Kidney glomerular epithelial cell (primary cell): ENCODE data around the gene AHR.
"Not testable (repeated sequence)": the region's sequence is repeated elsewhere in the genome, so short reads cannot be mapped to it uniquely, and the experiment has no call there.

Experiments
- DNase-seq: peaks from one replicate; lab custom pipeline; 2025; lab: John Stamatoyannopoulos, UW

Gene AHR

DNA sequence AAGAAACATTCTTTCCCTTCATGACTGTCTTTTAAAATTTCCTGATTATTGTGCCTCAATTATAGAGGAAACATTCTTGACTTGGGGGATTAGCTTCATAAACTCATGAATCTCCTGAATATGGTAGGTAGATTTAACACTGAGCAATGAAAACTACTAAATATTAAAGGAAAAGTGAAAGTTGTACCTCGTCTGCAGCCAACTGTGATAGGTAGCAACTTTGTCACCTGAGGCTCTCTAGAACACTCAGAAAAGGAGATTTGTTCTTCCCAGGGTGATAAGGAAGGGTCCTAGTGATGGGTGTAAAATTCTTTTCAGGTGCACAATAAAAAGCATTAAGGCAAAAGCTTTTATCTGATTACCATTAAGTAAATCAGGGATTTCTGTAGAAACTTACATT, 78.1 kb downstream of the AHR start:
- no peak for DNase-seq

DNA sequence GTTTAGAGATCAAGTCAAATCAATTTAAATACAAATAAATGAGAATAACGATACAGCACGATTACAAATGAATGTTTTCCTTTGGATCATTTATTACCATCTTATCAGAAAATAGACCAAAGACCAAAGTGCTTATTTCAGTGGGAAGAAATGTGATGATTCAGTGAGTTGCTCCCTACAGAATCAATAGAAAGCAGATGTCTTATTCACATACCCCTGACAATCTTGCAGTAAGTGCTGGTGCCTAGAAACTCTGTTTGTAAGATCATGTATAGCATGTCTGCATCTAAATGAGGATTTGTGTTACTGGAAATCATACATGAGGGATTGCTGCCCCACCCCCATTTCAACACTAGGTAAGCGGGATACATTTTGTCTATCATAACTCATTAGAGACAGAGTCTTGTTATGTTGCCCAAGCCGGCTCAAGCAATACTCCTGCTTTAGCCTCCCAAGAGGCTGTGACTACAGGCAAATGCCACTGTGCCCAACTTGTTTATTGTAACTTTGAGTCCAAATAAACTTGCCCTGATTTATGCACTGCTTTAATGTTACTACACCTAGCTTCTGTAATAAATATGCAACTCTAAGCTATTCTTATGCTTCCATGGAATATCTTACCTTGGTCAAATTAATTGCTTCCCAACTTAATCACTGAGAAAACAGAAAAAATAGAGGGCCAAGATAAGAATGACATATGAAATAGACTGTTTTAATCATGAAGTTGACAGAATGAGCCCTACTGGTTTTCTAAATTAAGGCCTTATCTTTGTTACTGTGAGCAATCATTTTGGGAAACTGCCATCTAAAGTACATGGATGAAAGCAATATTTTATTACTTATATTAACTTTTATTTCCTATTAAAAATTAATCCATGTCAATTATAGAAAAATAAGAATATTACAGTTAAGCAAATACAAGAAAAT, 82.5 kb downstream of the AHR start:
- no peak for DNase-seq

DNA sequence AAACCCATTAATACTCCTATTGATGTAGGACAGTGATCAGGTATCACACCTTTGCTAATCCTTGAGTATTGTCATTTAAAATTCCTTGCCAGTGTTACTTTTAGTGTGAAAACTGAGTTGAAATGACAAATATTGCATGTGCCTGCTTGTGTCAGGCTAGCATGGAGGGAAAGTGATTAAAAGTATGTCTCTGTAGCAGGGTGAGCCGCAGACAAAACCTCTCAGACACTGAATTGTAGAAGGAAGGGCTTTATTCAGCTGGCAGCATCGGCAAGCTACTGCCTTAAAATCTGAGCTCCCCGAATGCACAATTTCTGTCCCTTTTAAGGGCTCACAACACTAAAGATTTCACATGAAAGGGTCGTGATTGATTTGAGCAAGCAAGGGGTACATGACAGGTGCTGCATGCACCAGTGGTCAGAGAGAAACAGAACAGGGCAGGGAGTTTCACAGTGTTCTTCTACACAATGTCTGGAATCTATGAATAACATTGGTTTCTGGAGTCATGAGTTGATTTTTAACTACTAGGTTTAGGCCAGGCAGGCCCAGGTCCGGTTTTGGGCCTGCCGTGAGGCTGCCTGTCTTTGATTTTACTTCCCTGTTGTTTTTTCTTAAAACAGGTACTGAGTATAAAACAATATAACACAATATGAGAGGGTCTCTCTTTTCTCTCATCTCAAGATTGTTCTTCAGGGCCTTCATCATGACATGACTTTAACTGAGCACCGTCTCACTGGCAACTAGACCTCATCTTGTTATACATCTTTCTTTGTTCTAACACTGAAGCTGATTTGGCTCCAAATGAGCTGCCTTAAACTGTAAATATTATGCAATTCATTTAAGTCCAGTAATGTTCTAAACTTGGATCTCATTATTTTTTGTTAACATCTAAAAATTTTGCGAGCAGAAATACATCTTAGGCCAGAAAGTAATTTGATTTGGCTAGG, 84.2 kb downstream of the AHR start:
- DNase-seq = peak; percentile 76

DNA sequence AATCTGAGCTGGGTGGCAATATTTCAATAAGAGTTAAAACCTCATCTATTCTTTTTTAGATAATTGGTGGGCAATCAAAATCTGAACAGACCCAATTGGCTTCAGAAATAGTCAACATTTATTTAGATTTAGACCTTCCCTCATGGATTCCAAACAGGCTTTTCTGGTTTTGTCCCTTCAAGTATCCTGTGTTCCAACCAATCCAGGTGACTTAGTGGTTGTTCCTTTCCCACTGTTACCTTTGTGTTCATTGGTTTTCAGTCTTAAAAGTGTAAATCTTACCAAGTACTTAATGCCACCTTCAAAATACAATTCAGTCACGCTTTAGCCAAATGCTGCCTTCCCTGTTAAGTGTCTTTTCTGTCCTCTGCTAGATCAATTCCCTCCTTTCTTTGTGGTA, 85.9 kb downstream of the AHR start:
- no peak for DNase-seq

DNA sequence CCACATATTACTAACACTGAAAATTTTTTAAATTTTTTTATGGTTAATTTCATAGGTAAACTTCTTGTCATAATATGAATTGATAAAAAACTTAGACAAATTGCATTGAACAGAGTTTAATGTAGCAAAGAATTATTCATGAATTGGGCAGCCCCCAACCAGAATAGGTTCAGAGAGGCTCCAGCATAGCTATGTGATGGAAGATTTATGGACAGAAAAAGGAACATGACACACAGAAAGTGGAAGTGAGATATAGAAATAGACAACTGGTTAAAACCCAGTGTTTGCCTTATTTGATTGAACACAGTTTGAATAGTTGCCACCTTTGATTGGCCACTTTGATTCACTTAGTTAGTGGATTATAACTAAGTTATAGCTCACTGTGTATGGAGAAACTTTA, 87.2 kb downstream of the AHR start:
- no peak for DNase-seq

DNA sequence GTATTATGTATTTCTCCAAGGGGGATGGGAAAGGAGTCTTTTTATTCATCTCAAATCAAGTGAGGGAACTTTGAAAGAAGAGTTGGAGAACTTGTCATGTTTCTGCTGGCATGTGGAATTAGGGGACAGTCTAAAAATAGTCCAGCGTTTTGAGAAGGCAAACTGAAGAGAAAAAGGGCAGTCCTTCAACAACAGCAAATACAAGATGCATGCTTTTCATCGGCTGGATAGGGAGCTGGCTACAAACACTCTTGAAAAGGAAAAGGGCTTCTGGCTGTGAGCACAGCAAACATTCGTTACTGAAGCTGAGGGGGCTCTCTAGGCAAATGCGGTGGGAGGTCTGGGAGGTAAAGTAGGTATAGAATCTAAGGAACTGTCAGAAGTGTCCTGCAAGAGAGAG, 91.9 kb downstream of the AHR start:
- DNase-seq = no peak

DNA sequence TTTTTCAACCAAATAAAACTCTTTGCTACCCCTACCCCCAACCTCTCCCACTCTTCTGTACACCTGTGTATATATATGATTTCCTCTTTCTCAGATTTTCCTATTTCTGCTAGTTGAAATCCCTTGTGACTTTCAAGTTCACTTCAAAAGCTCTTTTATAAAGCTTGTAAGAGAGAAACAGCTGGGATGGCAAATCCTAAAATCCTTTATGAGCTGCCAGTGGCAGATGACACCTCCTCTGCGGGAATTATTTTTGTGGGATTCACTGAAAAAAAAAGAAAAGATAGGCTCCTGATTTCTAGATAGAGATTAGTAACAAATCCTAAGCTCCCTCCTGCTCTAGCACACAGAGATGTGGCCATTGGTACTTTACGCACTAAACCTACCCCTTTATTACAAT, 92.9 kb downstream of the AHR start:
- DNase-seq = no peak

DNA sequence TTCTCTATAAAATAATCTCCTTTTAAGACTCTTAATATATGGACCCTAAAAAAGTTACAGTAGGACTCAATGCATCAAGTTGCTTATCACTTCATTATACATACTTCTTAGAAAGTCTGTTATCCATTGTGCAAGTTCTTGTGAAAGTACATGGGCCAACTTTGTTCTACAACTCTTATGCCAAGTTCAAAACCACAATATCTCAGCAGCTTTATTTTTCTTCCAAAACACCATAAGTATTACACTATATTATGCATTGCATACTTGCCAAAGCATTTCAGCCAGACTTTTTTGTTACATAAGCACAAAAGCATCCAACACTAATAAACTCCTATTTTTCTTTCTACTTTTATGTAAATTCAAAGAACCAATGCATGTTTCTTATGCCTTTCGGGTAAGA, 94.4 kb downstream of the AHR start:
- no peak for DNase-seq

DNA sequence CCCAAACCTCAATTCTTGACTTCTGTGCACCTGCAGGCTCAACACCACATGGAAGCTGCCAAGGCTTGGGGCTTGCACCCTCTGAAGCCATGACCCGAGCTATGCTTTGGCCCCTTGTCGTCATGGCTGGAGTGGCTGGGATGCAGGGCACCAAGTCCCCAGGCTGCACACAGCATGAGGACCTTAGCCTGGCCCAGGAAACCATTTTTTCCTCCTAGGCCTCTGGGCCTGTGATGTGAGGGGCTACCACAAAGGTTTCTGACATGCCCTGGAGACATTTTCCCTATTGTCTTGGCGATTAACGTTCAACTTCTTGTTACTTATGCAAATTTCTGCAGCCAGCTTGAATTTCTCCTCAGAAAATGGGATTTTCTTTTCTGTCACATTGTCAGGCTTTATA, 96.1 kb downstream of the AHR start:
- not testable (repeated sequence) for DNase-seq
